Astrocyte of the spinal cord (primary cell): ENCODE measurements around the gene PNLIPRP1.

Source experiments
- DNase-seq: peaks from one replicate; pipeline ENCODE4 v3.0.0; 2011; ENCODE audit warnings: low read depth, low spot score
- H3K4me3 ChIP-seq: 2 replicates; pipeline ENCODE4 v1.5.1; 2011; ENCODE audit warnings: low read depth, mild to moderate bottlenecking, low read length, moderate library complexity
- CTCF ChIP-seq: IDR thresholded peaks from 2 replicates; pipeline ENCODE4 v1.5.1; 2012; ENCODE audit warnings: low read depth, mild to moderate bottlenecking, low read length, inconsistent platforms
- in situ Hi-C: cut with HindIII; loops from 2 replicates; pipeline ENCODE4 v1.10.0; 2017; ENCODE audit warnings: low sequenced_read_pairs

PNLIPRP1 gene

DNA sequence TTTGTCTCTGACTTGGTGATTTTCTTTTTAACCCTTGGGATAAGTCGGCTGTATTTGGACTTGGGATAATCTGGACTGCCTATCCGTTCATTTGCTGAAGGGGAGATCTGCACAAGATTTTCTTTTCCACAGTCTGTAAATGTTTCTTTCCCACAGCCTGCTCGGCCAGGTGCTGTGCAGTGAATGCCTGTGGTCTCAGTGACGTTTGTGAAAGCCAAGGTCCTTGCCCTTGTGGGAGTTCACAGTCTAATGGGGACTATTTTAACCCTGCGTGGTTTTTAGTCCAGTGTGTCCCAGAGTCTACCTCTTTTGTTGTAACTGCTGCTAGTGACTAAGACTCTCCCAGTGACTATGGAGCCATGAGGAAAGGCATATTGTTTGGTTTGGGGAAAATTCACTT is 36.1 kb upstream of the PNLIPRP1 start:
- in situ Hi-C loops, result no loop called here
- no peak for TF ChIP-seq CTCF
- H3K4me3 ChIP-seq, result no peak overlapping the region
- no peak for DNase-seq

GRCh38 chr10:116555880-116556279 is 34.9 kb upstream of the PNLIPRP1 start:
- no peak for TF ChIP-seq CTCF
- in situ Hi-C loops, result no loop called here
- no peak for DNase-seq
- H3K4me3 ChIP-seq, result no peak overlapping the region

GRCh38 chr10:116557305-116557880 is 33.4 kb upstream of the PNLIPRP1 start:
- in situ Hi-C loops, result no loop called here
- no peak overlapping the region for H3K4me3 ChIP-seq
- TF ChIP-seq CTCF, result no peak
- no peak for DNase-seq

DNA sequence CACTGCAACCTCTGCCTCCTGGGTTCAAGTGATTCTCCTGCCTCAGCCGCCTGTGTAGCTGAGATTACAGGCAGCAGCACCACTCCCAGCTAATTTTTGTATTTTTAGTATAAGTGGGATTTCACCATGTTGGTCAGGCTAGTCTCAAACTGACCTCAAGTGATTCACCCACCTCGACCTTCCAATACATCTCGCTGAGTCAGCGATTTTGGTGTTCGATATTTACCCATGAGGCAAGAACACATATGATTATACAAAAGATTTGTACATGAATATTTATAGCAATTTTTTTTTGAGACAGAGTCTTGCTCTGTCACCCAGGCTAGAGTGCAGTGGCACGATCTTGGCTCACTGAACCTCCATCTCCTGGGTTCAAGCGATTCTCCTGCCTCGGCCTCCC is 25.2 kb upstream of the PNLIPRP1 start:
- TF ChIP-seq CTCF, result no peak
- DNase-seq, result no peak
- in situ Hi-C loops, result no loop called here

GRCh38 chr10:116566932-116567331 is 23.8 kb upstream of the PNLIPRP1 start:
- no peak overlapping the region for H3K4me3 ChIP-seq
- in situ Hi-C loops, result no loop called here
- DNase-seq, result no peak
- no peak for TF ChIP-seq CTCF

More for the DNA sequence above, 25.2 kb upstream of the PNLIPRP1 start:
- H3K4me3 ChIP-seq, result no peak overlapping the region

DNA sequence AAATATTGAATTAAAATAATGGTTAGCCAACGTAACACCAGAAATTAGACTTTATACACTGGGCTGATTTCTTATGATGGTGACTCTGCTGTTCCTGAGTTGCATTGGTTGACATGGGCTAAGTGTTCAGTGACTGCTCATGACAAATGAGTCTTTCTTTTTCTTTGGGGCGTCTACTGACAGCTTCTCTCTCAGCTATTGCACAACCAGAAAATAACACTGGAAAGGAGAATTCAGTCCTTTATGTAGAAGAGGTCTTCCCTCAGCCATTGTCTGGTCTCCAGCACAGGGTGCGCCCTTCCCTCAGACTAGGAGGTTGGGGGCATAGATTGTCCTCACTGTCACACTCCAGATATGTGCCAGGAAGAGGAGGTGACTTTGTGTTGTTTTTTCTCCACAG is 23.4 kb upstream of the PNLIPRP1 start:
- no peak for DNase-seq
- TF ChIP-seq CTCF, result no peak
- in situ Hi-C loops, result no loop called here
- H3K4me3 ChIP-seq, result no peak overlapping the region

- no peak overlapping the region for H3K4me3 ChIP-seq
- TF ChIP-seq CTCF, result no peak
- DNase-seq, result no peak
- in situ Hi-C loops, result no loop called here
Observed at GRCh38 chr10:116574797-116575196, 16.0 kb upstream of the PNLIPRP1 start.
